Prostate gland (tissue), 2 donors: ENCODE results near the gene RFT1. TPM values are rescaled to one million over a fixed set of nuclear protein-coding genes. Genes with fewer than 3 reads are reported as not detected.
"Not testable (repeated sequence)": the region's sequence is repeated elsewhere in the genome, so short reads cannot be mapped to it uniquely, and the experiment has no call there.

Source experiments
- DNase-seq: peaks from one replicate; pipeline ENCODE4 v3.0.0-alpha.2; 2019; ENCODE audit warnings: low spot score
- H3K27ac ChIP-seq, 2 donors: fragments of 200-600 bp; sonication (generic); 2 replicates each; pipeline ENCODE4 v1.5.1; 2017 to 2019
- H3K27me3 ChIP-seq: fragments of 200-600 bp; sonication (generic); replicated peaks from 2 replicates; pipeline ENCODE4 v1.5.1; 2019; ENCODE audit not compliant: insufficient read depth
- H3K36me3 ChIP-seq, 2 donors: fragments of 200-600 bp; sonication (generic); 1 replicate in 1 of 2; 2 replicates in 1 of 2; pipeline versions ENCODE4 v1.5.1 to v1.8.1; 2017 to 2019
- H3K4me1 ChIP-seq: fragments of 200-600 bp; sonication (generic); replicated peaks from 2 replicates; pipeline ENCODE4 v1.5.1; 2019
- H3K4me3 ChIP-seq, 2 donors: fragments of 200-600 bp; sonication (generic); 2 replicates each; pipeline ENCODE4 v1.5.1; 2017 to 2019
- H3K9me3 ChIP-seq: fragments of 200-600 bp; sonication (generic); 2 replicates; pipeline ENCODE4 v1.5.1; 2017
- POLR2A ChIP-seq: fragments of 450-650 bp; IDR thresholded peaks from one replicate; pipeline ENCODE4 v1.6.1; 2016; ENCODE audit warnings: antibody characterized with exemption, mild to moderate bottlenecking
- POLR2AphosphoS5 ChIP-seq: sonication (generic); formaldehyde crosslinking; IDR thresholded peaks from one replicate; pipeline ENCODE4 v1.6.1; 2017; ENCODE audit warnings: antibody characterized with exemption
- WGBS: methylation state at CpG from one replicate; pipeline ENCODE4 v1.1.5; 2018; 5-methylcytosine and 5-hydroxymethylcytosine counted together
- intact Hi-C: fragments of 100-400 bp; cut with DNase I; formaldehyde crosslinking; loops from one replicate; pipeline ENCODE4 v1.14.2; 2022
- total RNA-seq, 2 donors: library from RNA; depleted of rRNA; stranded (reverse); fragments of >200 nt; gene quantifications; one replicate each; pipeline ENCODE4 v1.1.0, GENCODE V29; 2016
- TF ChIP-seq, protein P1 (sequence below), 4 experiments: fragments of 200-600 bp in 2 of 4; fragments of 450-650 bp in 2 of 4; sonication (generic) in 2 of 4; IDR thresholded peaks; 1 replicate in 3 of 4; 2 replicates in 1 of 4; pipeline ENCODE4 v1.5.1; 2016 to 2019; ENCODE audit warnings: antibody characterized with exemption in 4 of 4, mild to moderate bottlenecking in 2 of 4, moderate library complexity in 2 of 4

RFT1 gene
- total RNA-seq, 2 donors from 2014 or later = 10.3 to 31.1 TPM

DNA sequence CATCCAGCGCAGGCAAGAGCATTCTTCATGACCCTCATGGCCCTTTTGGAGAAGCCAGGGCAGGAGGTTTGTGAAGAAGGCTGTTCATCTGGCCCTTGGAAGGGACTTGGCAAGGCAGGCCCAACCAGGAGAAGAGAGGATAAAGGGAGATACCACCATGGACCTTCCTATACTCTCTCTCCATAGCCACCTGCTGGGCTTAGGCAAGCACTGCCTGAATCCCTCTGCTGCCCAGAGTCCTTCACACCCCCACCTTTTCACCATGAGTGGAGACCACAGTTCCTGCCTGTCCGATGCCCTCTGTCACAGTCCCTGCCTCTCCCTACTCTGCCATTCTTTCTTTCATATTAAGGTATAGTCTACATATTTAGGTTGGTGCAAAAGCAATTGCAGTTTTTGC, 73.8 kb downstream of the RFT1 start:
- Histone ChIP-seq H3K4me1 (no peaks in the 10 kb centered on the region), H3K36me3 (no peaks in the 10 kb centered on the region), H3K27ac (no peak overlapping the region), H3K27me3 (no peaks in the 10 kb centered on the region), H3K4me3 (no peak overlapping the region), H3K9me3 (no peaks in the 10 kb centered on the region)
- 94% methylated on average over 2 of the region's 2 CpGs for WGBS
- no peak for DNase-seq
- intact Hi-C loops = no loop called here
- no peak for TF ChIP-seq POLR2A
- TF ChIP-seq, protein P1, sequence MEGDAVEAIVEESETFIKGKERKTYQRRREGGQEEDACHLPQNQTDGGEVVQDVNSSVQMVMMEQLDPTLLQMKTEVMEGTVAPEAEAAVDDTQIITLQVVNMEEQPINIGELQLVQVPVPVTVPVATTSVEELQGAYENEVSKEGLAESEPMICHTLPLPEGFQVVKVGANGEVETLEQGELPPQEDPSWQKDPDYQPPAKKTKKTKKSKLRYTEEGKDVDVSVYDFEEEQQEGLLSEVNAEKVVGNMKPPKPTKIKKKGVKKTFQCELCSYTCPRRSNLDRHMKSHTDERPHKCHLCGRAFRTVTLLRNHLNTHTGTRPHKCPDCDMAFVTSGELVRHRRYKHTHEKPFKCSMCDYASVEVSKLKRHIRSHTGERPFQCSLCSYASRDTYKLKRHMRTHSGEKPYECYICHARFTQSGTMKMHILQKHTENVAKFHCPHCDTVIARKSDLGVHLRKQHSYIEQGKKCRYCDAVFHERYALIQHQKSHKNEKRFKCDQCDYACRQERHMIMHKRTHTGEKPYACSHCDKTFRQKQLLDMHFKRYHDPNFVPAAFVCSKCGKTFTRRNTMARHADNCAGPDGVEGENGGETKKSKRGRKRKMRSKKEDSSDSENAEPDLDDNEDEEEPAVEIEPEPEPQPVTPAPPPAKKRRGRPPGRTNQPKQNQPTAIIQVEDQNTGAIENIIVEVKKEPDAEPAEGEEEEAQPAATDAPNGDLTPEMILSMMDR (IDR thresholded peaks at IDR 0.05) = peak in 1 of 4 experiments; percentile 16
- TF ChIP-seq POLR2AphosphoS5 = no peak

- WGBS = 94% methylated on average over 7 of the region's 7 CpGs
- H3K27me3 ChIP-seq, DNase-seq, H3K9me3 ChIP-seq, intact Hi-C loops, H3K4me3 ChIP-seq, H3K4me1 ChIP-seq, H3K27ac ChIP-seq, H3K36me3 ChIP-seq: not testable (repeated sequence)
Observed at GRCh38 chr3:53054233-53054632, 76.0 kb downstream of the RFT1 start.

GRCh38 chr3:53051929-53052328, 78.3 kb downstream of the RFT1 start:
- Histone ChIP-seq H3K27me3 (no peaks in the 10 kb centered on the region), H3K4me1 (no peaks in the 10 kb centered on the region), H3K4me3 (no peak overlapping the region), H3K27ac (no peak overlapping the region), H3K36me3 (no peaks in the 10 kb centered on the region), H3K9me3 (no peaks in the 10 kb centered on the region)
- TF ChIP-seq, protein P1 (IDR thresholded peaks at IDR 0.05) = no peak
- TF ChIP-seq POLR2A = no peak
- no peak for TF ChIP-seq POLR2AphosphoS5
- no peak for DNase-seq
- intact Hi-C loops = no loop called here
- 84% methylated on average over 2 of the region's 2 CpGs for WGBS

DNA sequence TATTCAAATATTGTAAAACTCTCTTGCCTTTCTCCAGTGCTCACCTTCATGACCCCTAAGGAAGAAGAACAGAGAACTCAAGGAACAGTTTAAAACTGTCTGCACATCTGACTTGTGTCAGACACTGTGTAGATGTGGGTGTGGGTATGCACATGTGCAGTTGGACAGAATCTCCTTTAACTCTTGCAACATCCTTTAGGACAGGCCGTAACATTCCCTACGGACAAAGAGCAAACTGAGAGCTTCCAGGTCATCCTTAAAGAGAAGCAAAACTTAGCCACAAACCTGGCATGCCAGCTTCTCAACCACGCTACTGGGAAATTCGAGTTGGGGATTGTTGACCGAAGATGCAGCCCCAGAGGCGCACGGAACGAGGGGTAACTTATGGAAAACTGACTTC, 80.2 kb downstream of the RFT1 start:
- Histone ChIP-seq H3K9me3 (no peaks in the 10 kb centered on the region), H3K27ac (no peak overlapping the region), H3K4me3 (no peak overlapping the region), H3K4me1 (no peaks in the 10 kb centered on the region), H3K27me3 (no peaks in the 10 kb centered on the region), H3K36me3 (no peaks in the 10 kb centered on the region)
- intact Hi-C loops = no loop called here
- 79% methylated on average over 8 of the region's 8 CpGs for WGBS
- DNase-seq = no peak
- TF ChIP-seq POLR2A = no peak
- TF ChIP-seq, protein P1 (IDR thresholded peaks at IDR 0.05) = no peak
- no peak for TF ChIP-seq POLR2AphosphoS5

DNA sequence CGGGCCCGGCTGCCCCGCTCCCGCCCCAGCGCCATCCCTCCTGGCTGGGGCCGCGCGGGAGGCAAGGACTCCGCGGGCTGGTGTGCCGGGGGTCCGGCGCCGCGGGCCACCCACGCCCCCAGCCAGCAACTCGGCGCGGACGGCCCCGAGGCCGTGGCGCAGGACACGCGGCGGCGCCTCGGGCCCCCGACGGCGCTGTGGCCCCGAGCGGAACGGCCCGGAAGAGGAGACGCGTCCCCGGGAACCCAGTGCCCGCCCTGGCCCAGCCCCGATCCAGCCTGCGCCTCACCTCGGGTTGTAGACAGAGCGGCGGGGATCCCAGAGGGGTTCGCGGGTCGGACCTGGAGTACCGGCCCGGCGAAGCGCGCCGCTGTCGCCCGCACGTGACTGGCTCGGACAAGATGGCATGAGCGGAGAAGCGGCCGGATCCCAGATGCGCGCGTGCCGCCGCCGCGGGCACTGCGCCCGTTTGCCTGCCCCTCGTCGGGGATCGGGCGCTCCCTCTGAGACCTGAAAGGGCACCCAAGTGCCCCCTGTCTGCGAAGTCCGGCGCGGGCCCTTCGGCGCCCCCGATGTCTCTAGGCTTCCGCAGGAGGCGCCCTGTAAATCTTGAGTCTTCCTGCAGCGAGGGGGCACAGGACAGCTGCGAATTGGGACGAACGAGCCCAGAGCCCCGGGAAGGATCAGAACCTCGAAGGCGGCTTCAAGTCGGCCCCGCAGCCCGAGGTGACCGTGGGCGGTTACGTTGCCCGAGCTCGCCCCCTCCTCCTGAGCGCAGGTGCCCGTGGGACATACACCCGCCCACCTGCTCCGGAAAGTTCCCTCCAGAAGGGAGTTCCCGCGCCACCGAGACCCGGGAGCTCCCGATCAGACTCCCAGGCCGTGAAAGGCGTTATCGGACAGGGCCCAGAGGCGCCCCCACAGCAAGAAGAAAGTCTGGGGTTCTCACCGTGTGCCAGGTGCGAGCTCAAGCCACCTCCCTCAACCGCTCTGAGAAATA, 83.8 kb downstream of the RFT1 start:
- Histone ChIP-seq H3K9me3 (no peaks in the 10 kb centered on the region), H3K27ac (peak overlapping the region; percentile 85 to 90), H3K36me3 (no peaks in the 10 kb centered on the region), H3K4me1 (no peaks in the 10 kb centered on the region), H3K27me3 (no peaks in the 10 kb centered on the region), H3K4me3 (peak overlapping the region; percentile 91 to 92)
- peak; percentile 36 for DNase-seq
- intact Hi-C loops = no loop called here
- WGBS = 5% methylated on average over 91 of the region's 113 CpGs
- no peak for TF ChIP-seq POLR2AphosphoS5
- TF ChIP-seq, protein P1 (IDR thresholded peaks at IDR 0.05) = peak in 3 of 4 experiments; percentile 7 to 45 (median 30)
- no peak for TF ChIP-seq POLR2A
